Colonic mucosa (tissue), 4 donors: ENCODE measurements around the gene CCDC158. TPM values are rescaled to one million over a fixed set of nuclear protein-coding genes. Genes with fewer than 3 reads are reported as not detected.

Source experiments
- DNase-seq: peaks from one replicate; pipeline ENCODE4 v3.0.0-alpha.2; 2020
- H3K27ac ChIP-seq: fragments of 200-600 bp; one replicate; pipeline ENCODE4 v1.8.0; 2021
- H3K27me3 ChIP-seq: fragments of 200-600 bp; one replicate; pipeline ENCODE4 v1.8.0; 2021
- H3K36me3 ChIP-seq: fragments of 200-600 bp; one replicate; pipeline ENCODE4 v1.8.0; 2021
- H3K4me1 ChIP-seq: fragments of 200-600 bp; one replicate; pipeline ENCODE4 v1.8.0; 2021; ENCODE audit warnings: mild to moderate bottlenecking
- H3K4me3 ChIP-seq: fragments of 200-600 bp; one replicate; pipeline ENCODE4 v1.8.0; 2021
- H3K9ac ChIP-seq, 2 donors: one replicate each; pipeline ENCODE4 v1.7.0; 2013; ENCODE audit warnings: control low read depth in 2 of 2, low read depth in 2 of 2, low read length in 2 of 2
- H3K9me3 ChIP-seq: fragments of 200-600 bp; one replicate; pipeline ENCODE4 v1.8.0; 2021
- CTCF ChIP-seq: fragments of 200-600 bp; IDR thresholded peaks from one replicate; pipeline ENCODE4 v1.8.0; 2022; ENCODE audit warnings: antibody characterized with exemption, mild to moderate bottlenecking
- intact Hi-C: fragments of 100-400 bp; cut with DNase I; formaldehyde crosslinking; loops from one replicate; pipeline ENCODE4 v1.14.1; 2022
- total RNA-seq, 2 donors: library from RNA; stranded (reverse); fragmentation: NEBNext Ultra II Directional in 1 of 2; extraction: Animal tissue kit (Norgen Biotek cat#: 25700) in 1 of 2; gene quantifications; one replicate each; pipeline ENCODE4 v1.2.1, GENCODE V29; 2021
- donor health status: healthy.
- donor health status: DM: no; HTN: no; CAD: no.
- donor health status: DM: no; HTN: no; CAD: no.

CCDC158 gene
- total RNA-seq, 2 donors from 2014 or later, result not detected

GRCh38 chr4:76315267-76315918 lies 105.5 kb downstream of the CCDC158 start:
- Histone ChIP-seq H3K4me3 (no peak overlapping the region), H3K9me3 (no peaks in the 10 kb centered on the region), H3K4me1 (no peaks in the 10 kb centered on the region), H3K9ac (no peak overlapping the region), H3K27ac (no peak overlapping the region), H3K27me3 (no peaks in the 10 kb centered on the region), H3K36me3 (no peaks in the 10 kb centered on the region)
- intact Hi-C loops, result no loop called here
- no peak for TF ChIP-seq CTCF
- DNase-seq, result no peak

GRCh38 chr4:76313547-76313946 lies 107.4 kb downstream of the CCDC158 start:
- no peak overlapping the region for H3K9ac ChIP-seq
- no peak for TF ChIP-seq CTCF
- no peak overlapping the region for H3K27ac ChIP-seq
- intact Hi-C loops, result no loop called here
- no peaks in the 10 kb centered on the region for H3K27me3 ChIP-seq
- no peaks in the 10 kb centered on the region for H3K9me3 ChIP-seq
- H3K4me3 ChIP-seq, result no peak overlapping the region
- H3K4me1 ChIP-seq, result no peaks in the 10 kb centered on the region
- no peak for DNase-seq
- H3K36me3 ChIP-seq, result no peaks in the 10 kb centered on the region

- H3K9ac ChIP-seq, result no peak overlapping the region
- intact Hi-C loops, result no loop called here
- TF ChIP-seq CTCF, result no peak
These were observed 108.5 kb downstream of the CCDC158 start for GRCh38 chr4:76312457-76312856.

GRCh38 chr4:76311896-76312331 lies 109.0 kb downstream of the CCDC158 start:
- no peak for TF ChIP-seq CTCF
- Histone ChIP-seq H3K27ac (no peak overlapping the region), H3K36me3 (no peaks in the 10 kb centered on the region), H3K9me3 (no peaks in the 10 kb centered on the region), H3K4me3 (no peak overlapping the region), H3K9ac (peak overlapping the region in 1 of 2 donors; percentile 19), H3K4me1 (no peaks in the 10 kb centered on the region), H3K27me3 (no peaks in the 10 kb centered on the region)
- intact Hi-C loops, result no loop called here
- no peak for DNase-seq

More at GRCh38 chr4:76312457-76312856, 108.5 kb downstream of the CCDC158 start:
- no peak overlapping the region for H3K4me3 ChIP-seq
- no peaks in the 10 kb centered on the region for H3K36me3 ChIP-seq
- H3K27me3 ChIP-seq, result no peaks in the 10 kb centered on the region
- DNase-seq, result no peak
- H3K4me1 ChIP-seq, result no peaks in the 10 kb centered on the region
- H3K9me3 ChIP-seq, result no peaks in the 10 kb centered on the region
- H3K27ac ChIP-seq, result no peak overlapping the region

GRCh38 chr4:76310683-76311082 lies 110.3 kb downstream of the CCDC158 start:
- H3K36me3 ChIP-seq, result no peaks in the 10 kb centered on the region
- no peaks in the 10 kb centered on the region for H3K27me3 ChIP-seq
- no peak overlapping the region for H3K4me3 ChIP-seq
- H3K9me3 ChIP-seq, result no peaks in the 10 kb centered on the region
- DNase-seq, result no peak
- no peak for TF ChIP-seq CTCF
- intact Hi-C loops, result no loop called here
- H3K9ac ChIP-seq, result no peak overlapping the region
- H3K27ac ChIP-seq, result no peak overlapping the region
- H3K4me1 ChIP-seq, result no peaks in the 10 kb centered on the region
